Neural cell (in vitro differentiated cells): ENCODE measurements around the gene SOD3. TPM values are rescaled to one million over a fixed set of nuclear protein-coding genes. Genes with fewer than 3 reads are reported as not detected.

ENCODE experiments used
- H2AFZ ChIP-seq: fragments of 200-600, 300-800 bp; sonication (generic), shearing (Covaris generic); 2 replicates; pipeline ENCODE4 v1.6.0; 2014; ENCODE audit warnings: low read depth, mild to moderate bottlenecking, antibody characterized with exemption, low read length, moderate library complexity
- H3F3A ChIP-seq: fragments of 200-600 bp; shearing (Covaris generic); 2 replicates; pipeline ENCODE4 v1.6.1; 2016; ENCODE audit warnings: mild to moderate bottlenecking, moderate library complexity, mixed read lengths, antibody characterized with exemption, low read length; ENCODE audit not compliant: insufficient read depth, poor library complexity, severe bottlenecking
- H3K27ac ChIP-seq: fragments of 200-600, 300-800 bp; sonication (generic), shearing (Covaris generic); 2 replicates; pipeline ENCODE4 v1.5.1; 2014; ENCODE audit warnings: mild to moderate bottlenecking, low read length, moderate library complexity
- H3K27me3 ChIP-seq: fragments of 300-800, 200-600 bp; sonication (generic), shearing (Covaris generic); 2 replicates; pipeline ENCODE4 v1.6.0; 2014; ENCODE audit warnings: mild to moderate bottlenecking, low read depth, low read length, moderate library complexity; ENCODE audit not compliant: insufficient read depth
- H3K36me3 ChIP-seq: fragments of 300-800, 200-600 bp; sonication (generic), shearing (Covaris generic); 2 replicates; pipeline ENCODE4 v1.5.1; 2014; ENCODE audit warnings: mild to moderate bottlenecking, antibody characterized with exemption, low read length, moderate library complexity; ENCODE audit not compliant: insufficient read depth
- H3K4me2 ChIP-seq: fragments of 300-800, 200-600 bp; sonication (generic), shearing (Covaris generic); 2 replicates; pipeline ENCODE4 v1.6.0; 2014; ENCODE audit warnings: mild to moderate bottlenecking, low read length
- H3K4me3 ChIP-seq: fragments of 300-800, 200-600 bp; sonication (generic), shearing (Covaris generic); 2 replicates; pipeline ENCODE4 v1.5.1; 2014; ENCODE audit warnings: mild to moderate bottlenecking, low read length, moderate library complexity
- H3K79me2 ChIP-seq: fragments of 200-600 bp; shearing (Covaris generic); replicated peaks from 2 replicates; pipeline ENCODE4 v1.6.0; 2014; ENCODE audit warnings: mild to moderate bottlenecking, low read length, moderate library complexity; ENCODE audit not compliant: insufficient read depth
- H3K9ac ChIP-seq: fragments of 300-800, 200-600 bp; sonication (generic), shearing (Covaris generic); 2 replicates; pipeline ENCODE4 v1.6.1; 2016; ENCODE audit warnings: mild to moderate bottlenecking, low read length, mixed read lengths
- H3K9me2 ChIP-seq: fragments of 200-600 bp; shearing (Covaris generic); 2 replicates; pipeline ENCODE4 v1.6.1; 2016; ENCODE audit warnings: mild to moderate bottlenecking, low read length, mixed read lengths; ENCODE audit not compliant: insufficient read depth
- H3K9me3 ChIP-seq: fragments of 200-600, 300-800 bp; sonication (generic), shearing (Covaris generic); 2 replicates; pipeline ENCODE4 v1.6.1; 2016; ENCODE audit warnings: mild to moderate bottlenecking, mixed run types, low read length, moderate library complexity, mixed read lengths
- H4K20me1 ChIP-seq: fragments of 200-600 bp; shearing (Covaris generic); 2 replicates; pipeline ENCODE4 v1.6.1; 2016; ENCODE audit warnings: mild to moderate bottlenecking, mixed run types; ENCODE audit not compliant: insufficient read depth
- EP300 ChIP-seq: fragments of 450-650 bp; conservative IDR thresholded peaks from 2 replicates; pipeline ENCODE4 v1.6.1; 2014; ENCODE audit warnings: antibody characterized with exemption, mild to moderate bottlenecking, moderate library complexity; ENCODE audit not compliant: poor library complexity, severe bottlenecking
- EZH2 ChIP-seq: fragments of 200-600, 300-800 bp; shearing (Covaris generic), sonication (generic); IDR thresholded peaks from 2 replicates; pipeline ENCODE4 v1.6.1; 2014; ENCODE audit warnings: antibody characterized with exemption, low read length, borderline replicate concordance, mild to moderate bottlenecking; ENCODE audit not compliant: insufficient read depth, poor library complexity, severe bottlenecking
- MXI1 ChIP-seq: fragments of 450-650 bp; conservative IDR thresholded peaks from 2 replicates; pipeline ENCODE4 v1.6.1; 2014; ENCODE audit warnings: antibody characterized with exemption, mild to moderate bottlenecking; ENCODE audit not compliant: poor library complexity, severe bottlenecking
- POLR2AphosphoS5 ChIP-seq: IDR thresholded peaks from 2 replicates; pipeline ENCODE4 v1.6.1; 2012
- RAD21 ChIP-seq: fragments of 450-650 bp; conservative IDR thresholded peaks from 2 replicates; pipeline ENCODE4 v1.6.1; 2014; ENCODE audit warnings: antibody characterized with exemption, mild to moderate bottlenecking, moderate library complexity
- REST ChIP-seq: IDR thresholded peaks from 2 replicates; pipeline ENCODE4 v1.6.1; 2012; ENCODE audit warnings: borderline replicate concordance
- SMC3 ChIP-seq: fragments of 450-650 bp; conservative IDR thresholded peaks from 2 replicates; pipeline ENCODE4 v1.6.1; 2014; ENCODE audit warnings: antibody characterized with exemption, mild to moderate bottlenecking, moderate library complexity; ENCODE audit not compliant: poor library complexity
- TAF1 ChIP-seq: IDR thresholded peaks from 2 replicates; pipeline ENCODE4 v1.6.1; 2012; ENCODE audit warnings: low read depth
- polyA plus RNA-seq: library from polyadenylated mRNA; depleted of rRNA; stranded (reverse); fragments of >200 nt; gene quantifications from 2 replicates; pipeline ENCODE4 v1.2.3, GENCODE V29; 2014
- TF ChIP-seq, protein P1 (sequence below): fragments of 450-650 bp; IDR thresholded peaks from 2 replicates; pipeline ENCODE4 v1.5.1; 2014; ENCODE audit warnings: antibody characterized with exemption, mild to moderate bottlenecking, moderate library complexity; ENCODE audit not compliant: poor library complexity, severe bottlenecking

SOD3 gene
- polyA plus RNA-seq, 1 donor from 2014 or later: not detected

DNA sequence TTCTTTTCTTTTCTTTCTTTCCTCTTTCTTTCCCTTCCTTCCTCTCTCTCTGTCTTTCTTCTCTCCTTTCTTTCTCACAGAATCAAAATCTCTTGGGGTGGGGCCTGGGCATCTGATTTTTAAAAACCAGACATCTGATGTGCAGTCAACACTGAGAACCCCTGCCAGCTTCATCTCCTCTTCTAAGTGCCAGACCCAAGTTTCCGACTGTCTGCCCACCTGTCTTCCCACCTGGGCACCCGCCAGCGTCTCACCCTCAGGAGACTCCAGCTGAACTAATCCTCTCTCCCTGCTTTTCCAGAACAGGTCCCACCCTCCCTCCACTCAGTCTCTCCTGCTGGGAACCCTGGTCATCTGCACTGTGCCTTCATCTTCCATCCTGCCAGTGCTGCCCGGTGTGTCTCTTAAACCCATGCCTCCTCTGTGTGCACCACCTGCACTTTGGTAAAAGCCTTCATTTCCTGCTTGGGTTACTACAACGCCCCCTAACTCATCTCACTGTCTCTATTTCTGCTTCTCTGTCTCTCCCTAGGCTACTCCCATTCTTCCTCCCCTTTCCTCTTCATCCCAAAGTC is 2.8 kb downstream of the SOD3 start:
- Histone ChIP-seq H3K9ac (no peak overlapping the region), H3K27me3 (peaks cover 12% of the 10 kb centered on the region), H3F3A (no peaks in the 10 kb centered on the region), H3K36me3 (no peaks in the 10 kb centered on the region), H2AFZ (no peak overlapping the region), H3K9me2 (no peaks in the 10 kb centered on the region), H3K4me2 (no peak overlapping the region), H3K9me3 (no peaks in the 10 kb centered on the region), H3K27ac (no peak overlapping the region), H4K20me1 (no peaks in the 10 kb centered on the region), H3K4me3 (no peak overlapping the region), H3K79me2 (no peaks in the 10 kb centered on the region)
- no peak for TF ChIP-seq SMC3
- TF ChIP-seq EZH2: no peak
- TF ChIP-seq RAD21: no peak
- TF ChIP-seq, protein P1, sequence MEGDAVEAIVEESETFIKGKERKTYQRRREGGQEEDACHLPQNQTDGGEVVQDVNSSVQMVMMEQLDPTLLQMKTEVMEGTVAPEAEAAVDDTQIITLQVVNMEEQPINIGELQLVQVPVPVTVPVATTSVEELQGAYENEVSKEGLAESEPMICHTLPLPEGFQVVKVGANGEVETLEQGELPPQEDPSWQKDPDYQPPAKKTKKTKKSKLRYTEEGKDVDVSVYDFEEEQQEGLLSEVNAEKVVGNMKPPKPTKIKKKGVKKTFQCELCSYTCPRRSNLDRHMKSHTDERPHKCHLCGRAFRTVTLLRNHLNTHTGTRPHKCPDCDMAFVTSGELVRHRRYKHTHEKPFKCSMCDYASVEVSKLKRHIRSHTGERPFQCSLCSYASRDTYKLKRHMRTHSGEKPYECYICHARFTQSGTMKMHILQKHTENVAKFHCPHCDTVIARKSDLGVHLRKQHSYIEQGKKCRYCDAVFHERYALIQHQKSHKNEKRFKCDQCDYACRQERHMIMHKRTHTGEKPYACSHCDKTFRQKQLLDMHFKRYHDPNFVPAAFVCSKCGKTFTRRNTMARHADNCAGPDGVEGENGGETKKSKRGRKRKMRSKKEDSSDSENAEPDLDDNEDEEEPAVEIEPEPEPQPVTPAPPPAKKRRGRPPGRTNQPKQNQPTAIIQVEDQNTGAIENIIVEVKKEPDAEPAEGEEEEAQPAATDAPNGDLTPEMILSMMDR: no peak
- no peak for TF ChIP-seq EP300
- no peak for TF ChIP-seq MXI1
- no peak for TF ChIP-seq TAF1
- no peak for TF ChIP-seq POLR2AphosphoS5
- TF ChIP-seq REST: no peak

- no peak overlapping the region for H3K9ac ChIP-seq
- H4K20me1 ChIP-seq: no peaks in the 10 kb centered on the region
- peaks cover 12% of the 10 kb centered on the region for H3K27me3 ChIP-seq
- no peak overlapping the region for H3K27ac ChIP-seq
- no peaks in the 10 kb centered on the region for H3F3A ChIP-seq
- H3K36me3 ChIP-seq: no peaks in the 10 kb centered on the region
- no peaks in the 10 kb centered on the region for H3K9me2 ChIP-seq
- no peaks in the 10 kb centered on the region for H3K79me2 ChIP-seq
- no peak overlapping the region for H2AFZ ChIP-seq
- H3K9me3 ChIP-seq: no peaks in the 10 kb centered on the region
- no peak for TF ChIP-seq MXI1
- TF ChIP-seq RAD21: no peak
- TF ChIP-seq, protein P1: no peak
- no peak for TF ChIP-seq SMC3
- no peak overlapping the region for H3K4me2 ChIP-seq
- no peak overlapping the region for H3K4me3 ChIP-seq
Measured at GRCh38 chr4:24799196-24799543, 3.8 kb downstream of the SOD3 start.
